ENCODE data around the gene POLR1D.

DNA sequence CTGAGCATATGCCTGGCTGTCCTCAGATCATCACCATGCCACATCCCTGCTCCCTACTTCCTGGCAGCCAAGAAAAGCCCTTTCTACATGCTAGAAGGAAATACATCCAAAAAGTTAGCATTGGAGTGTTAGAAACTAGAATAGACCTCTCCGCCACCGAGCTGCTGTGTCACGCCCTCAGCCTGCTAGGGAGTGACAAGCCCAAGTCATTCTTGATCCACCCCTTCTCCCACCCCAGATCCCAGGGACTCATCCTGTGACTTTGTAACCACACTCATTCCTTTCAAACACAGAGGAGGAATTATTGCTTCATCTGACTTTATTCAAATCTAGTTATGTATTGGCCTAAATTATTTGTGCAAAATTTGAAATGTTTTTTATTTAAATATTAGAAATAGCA is 45.3 kb downstream of the POLR1D start:
- TF ChIP-seq POLR2AphosphoS5 (IDR thresholded peaks at IDR 0.05) (no peak), CTCF (IDR thresholded peaks at IDR 0.05) (no peak)
